CD4-positive, alpha-beta T cell treated with Interleukin-1 beta for 1 hour (primary cell): Measurements from ENCODE around the gene CDC25C.
"Not testable (repeated sequence)": the region's sequence is repeated elsewhere in the genome, so short reads cannot be mapped to it uniquely, and the experiment has no call there.

Experiments
- DNase-seq, 2 donors: peaks; one replicate each; pipeline ENCODE4 v3.0.0-alpha.2; 2020 to 2022

The CDC25C gene

GRCh38 chr5:138275379-138275782, 56.2 kb downstream of the CDC25C start:
- DNase-seq = no peak

- DNase-seq = no peak
These were observed 57.3 kb downstream of the CDC25C start, which contains the start of gene GFRA3 for GRCh38 chr5:138274189-138274853. GFRA3 (minus strand) TSS chr5:138274621; CDS start chr5:138274424, 197 bp downstream.

GRCh38 chr5:138273834-138274188, 57.8 kb downstream of the CDC25C start:
- no peak for DNase-seq

GRCh38 chr5:138272681-138273080, 58.9 kb downstream of the CDC25C start:
- DNase-seq = no peak

GRCh38 chr5:138271281-138271680, 60.3 kb downstream of the CDC25C start:
- no peak for DNase-seq

- DNase-seq = no peak
These were observed 67.4 kb downstream of the CDC25C start for GRCh38 chr5:138264183-138264582.

GRCh38 chr5:138263581-138263980, 68.0 kb downstream of the CDC25C start:
- DNase-seq = no peak

- DNase-seq = no peak
These were observed 72.8 kb downstream of the CDC25C start for GRCh38 chr5:138258704-138259292.

- DNase-seq = no peak
These were observed 74.0 kb downstream of the CDC25C start for GRCh38 chr5:138257583-138257982.

GRCh38 chr5:138252944-138253343, 78.7 kb downstream of the CDC25C start:
- no peak for DNase-seq

GRCh38 chr5:138247800-138248199, 83.8 kb downstream of the CDC25C start:
- DNase-seq = not testable (repeated sequence)

GRCh38 chr5:138246822-138247221, 84.8 kb downstream of the CDC25C start:
- no peak for DNase-seq

GRCh38 chr5:138246334-138246733, 85.3 kb downstream of the CDC25C start:
- no peak for DNase-seq

GRCh38 chr5:138245717-138246116, 85.9 kb downstream of the CDC25C start:
- DNase-seq = no peak

GRCh38 chr5:138243794-138244193, 87.8 kb downstream of the CDC25C start:
- no peak for DNase-seq

GRCh38 chr5:138241688-138242571, 89.7 kb downstream of the CDC25C start:
- peak in 1 of 2 donors; percentile 8 for DNase-seq

GRCh38 chr5:138240650-138241385, 90.8 kb downstream of the CDC25C start:
- DNase-seq = no peak

- no peak for DNase-seq
These were observed 93.6 kb downstream of the CDC25C start for GRCh38 chr5:138238034-138238433.
